Lower lobe of right lung (tissue), 2 donors: ENCODE measurements around the gene RAB11FIP4. TPM values are rescaled to one million over a fixed set of nuclear protein-coding genes. Genes with fewer than 3 reads are reported as not detected.
A peak's percentile ranks its signal among the peaks of the same experiment; 100 is the strongest.

Experiments
- ATAC-seq, 2 donors: fragments of 200-7000 bp; cut with Tn5 transposase; one replicate each; pipeline ENCODE4 v1.9.1; 2020 to 2022; ENCODE audit warnings: mild to moderate bottlenecking in 2 of 2, moderate library complexity in 2 of 2
- DNase-seq: peaks from one replicate; pipeline ENCODE4 v3.0.0-alpha.2; 2020
- H3K27ac ChIP-seq: fragments of 200-600 bp; one replicate; pipeline ENCODE4 v1.8.0; 2022
- H3K27me3 ChIP-seq: fragments of 200-600 bp; one replicate; pipeline ENCODE4 v1.8.0; 2022; ENCODE audit warnings: low read depth
- H3K36me3 ChIP-seq: fragments of 200-600 bp; one replicate; pipeline ENCODE4 v1.8.0; 2022; ENCODE audit warnings: mild to moderate bottlenecking
- H3K4me1 ChIP-seq: fragments of 200-600 bp; one replicate; pipeline ENCODE4 v1.8.0; 2022
- H3K4me3 ChIP-seq: fragments of 200-600 bp; one replicate; pipeline ENCODE4 v1.8.0; 2022; ENCODE audit warnings: mild to moderate bottlenecking
- H3K9me3 ChIP-seq: fragments of 200-600 bp; one replicate; pipeline ENCODE4 v1.8.0; 2022
- CTCF ChIP-seq: fragments of 200-600 bp; IDR thresholded peaks from one replicate; pipeline ENCODE4 v1.8.0; 2022; ENCODE audit warnings: antibody characterized with exemption, mild to moderate bottlenecking
- intact Hi-C: fragments of 100-400 bp; cut with DNase I; formaldehyde crosslinking; loops from one replicate; pipeline ENCODE4 v1.11.0; 2022
- total RNA-seq: library from RNA; stranded (reverse); fragmentation: NEBNext Ultra II Directional; extraction: Animal tissue kit (Norgen Biotek cat#: 25700); gene quantifications from one replicate; pipeline ENCODE4 v1.2.1, GENCODE V29; 2021
- donor health status: DM: no; HTN: yes; CAD: no; lungs with severe emphysema.

RAB11FIP4 gene
- total RNA-seq, 1 donor from 2014 or later, result 15.7 TPM

GRCh38 chr17:31487063-31487647 lies 95.7 kb downstream of the RAB11FIP4 start:
- Histone ChIP-seq H3K4me1 (peaks cover 49% of the 10 kb centered on the region), H3K27ac (peak overlapping the region; percentile 71), H3K4me3 (peak overlapping the region; percentile 68), H3K27me3 (peaks cover 11% of the 10 kb centered on the region), H3K36me3 (no peaks in the 10 kb centered on the region), H3K9me3 (no peaks in the 10 kb centered on the region)
- TF ChIP-seq CTCF, result no peak
- no peak for DNase-seq
- intact Hi-C loops, result no loop called here
- no peak for ATAC-seq

GRCh38 chr17:31487648-31488263 lies 96.3 kb downstream of the RAB11FIP4 start:
- no peak for TF ChIP-seq CTCF
- intact Hi-C loops, result no loop called here
- ATAC-seq (peak; percentile 95 to 96), DNase-seq (peak; percentile 98)
- H3K4me3 ChIP-seq, result peak overlapping the region; percentile 68
- no peaks in the 10 kb centered on the region for H3K9me3 ChIP-seq
- H3K27me3 ChIP-seq, result peaks cover 11% of the 10 kb centered on the region
- H3K36me3 ChIP-seq, result no peaks in the 10 kb centered on the region
- peaks cover 55% of the 10 kb centered on the region for H3K4me1 ChIP-seq
- peak overlapping the region; percentile 89 for H3K27ac ChIP-seq

GRCh38 chr17:31488264-31488981 lies 96.9 kb downstream of the RAB11FIP4 start:
- Histone ChIP-seq H3K4me3 (peak overlapping the region; percentile 68), H3K9me3 (no peaks in the 10 kb centered on the region), H3K36me3 (no peaks in the 10 kb centered on the region), H3K27me3 (peaks cover 11% of the 10 kb centered on the region), H3K4me1 (peaks cover 62% of the 10 kb centered on the region), H3K27ac (peak overlapping the region; percentile 89)
- DNase-seq (peak; percentile 74), ATAC-seq (peak; percentile 19 to 31)
- TF ChIP-seq CTCF, result no peak
- intact Hi-C loops, result no loop called here

- Histone ChIP-seq H3K27me3 (peaks cover 11% of the 10 kb centered on the region), H3K4me1 (peaks cover 67% of the 10 kb centered on the region), H3K9me3 (no peaks in the 10 kb centered on the region), H3K36me3 (no peaks in the 10 kb centered on the region), H3K27ac (peak overlapping the region; percentile 89), H3K4me3 (peak overlapping the region; percentile 68)
- intact Hi-C loops, result no loop called here
- ATAC-seq (peak in 1 of 2 donors; percentile 1), DNase-seq (no peak)
- TF ChIP-seq CTCF, result no peak
These were observed 97.5 kb downstream of the RAB11FIP4 start for GRCh38 chr17:31488982-31489294.

GRCh38 chr17:31489295-31490018 lies 98.0 kb downstream of the RAB11FIP4 start:
- peak overlapping the region; percentile 68 for H3K4me3 ChIP-seq

More at GRCh38 chr17:31489295-31490018, 98.0 kb downstream of the RAB11FIP4 start:
- H3K36me3 ChIP-seq, result no peaks in the 10 kb centered on the region
- peak overlapping the region; percentile 89 for H3K27ac ChIP-seq
- TF ChIP-seq CTCF, result no peak
- intact Hi-C loops, result no loop called here
- ATAC-seq (peak; percentile 43 to 59), DNase-seq (peak; percentile 78)
- peaks cover 11% of the 10 kb centered on the region for H3K27me3 ChIP-seq
- no peaks in the 10 kb centered on the region for H3K9me3 ChIP-seq
- H3K4me1 ChIP-seq, result peaks cover 71% of the 10 kb centered on the region
